H9 (cell line): Measurements from ENCODE around the gene GSG1L. TPM values are rescaled to one million over a fixed set of nuclear protein-coding genes. Genes with fewer than 3 reads are reported as not detected.

Source experiments
- DNase-seq: peaks from one replicate; pipeline ENCODE4 v3.0.0-alpha.2; 2017
- H2AFZ ChIP-seq: one replicate; pipeline ENCODE4 v1.6.1; 2013; ENCODE audit warnings: mild to moderate bottlenecking, low read length, control low read depth, moderate library complexity
- H2AK5ac ChIP-seq: 2 replicates; pipeline ENCODE4 v1.6.1; 2013; ENCODE audit warnings: low read length, control low read depth, mixed read lengths; ENCODE audit not compliant: insufficient read length
- H2BK120ac ChIP-seq: one replicate; pipeline ENCODE4 v1.6.1; 2013; ENCODE audit warnings: low read depth, mild to moderate bottlenecking, low read length, control low read depth, inconsistent platforms; ENCODE audit not compliant: poor library complexity, severe bottlenecking
- H2BK12ac ChIP-seq: 2 replicates; pipeline ENCODE4 v1.6.1; 2013; ENCODE audit warnings: low read length, control low read depth, mixed read lengths, low read depth; ENCODE audit not compliant: insufficient read length
- H2BK15ac ChIP-seq: 2 replicates; pipeline ENCODE4 v1.6.1; 2013; ENCODE audit warnings: low read depth, low read length, control low read depth
- H2BK20ac ChIP-seq: one replicate; pipeline ENCODE4 v1.6.1; 2013; ENCODE audit warnings: low read depth, mild to moderate bottlenecking, low read length, control low read depth, inconsistent platforms; ENCODE audit not compliant: poor library complexity, severe bottlenecking
- H2BK5ac ChIP-seq: 2 replicates; pipeline ENCODE4 v1.6.1; 2013; ENCODE audit warnings: low read length, control low read depth, mixed read lengths; ENCODE audit not compliant: insufficient read length
- H3K14ac ChIP-seq: 2 replicates; pipeline ENCODE4 v1.6.1; 2013; ENCODE audit warnings: low read length, control low read depth; ENCODE audit not compliant: insufficient read depth
- H3K18ac ChIP-seq: 2 replicates; pipeline ENCODE4 v1.6.1; 2013; ENCODE audit warnings: low read depth, mild to moderate bottlenecking, mixed read lengths, low read length, control low read depth; ENCODE audit not compliant: insufficient read length
- H3K23ac ChIP-seq: 2 replicates; pipeline ENCODE4 v1.6.1; 2013; ENCODE audit warnings: low read length, control low read depth, mixed read lengths, low read depth; ENCODE audit not compliant: insufficient read length
- H3K23me2 ChIP-seq: 2 replicates; pipeline ENCODE4 v1.6.1; 2013; ENCODE audit warnings: low read depth, mild to moderate bottlenecking, mixed read lengths, low read length, control low read depth; ENCODE audit not compliant: insufficient read length, poor library complexity, severe bottlenecking
- H3K27ac ChIP-seq: 2 replicates; pipeline ENCODE4 v1.5.1; 2013; ENCODE audit warnings: low read length, control low read depth, mixed read lengths, low read depth; ENCODE audit not compliant: insufficient read length
- H3K27me3 ChIP-seq: 2 replicates; pipeline ENCODE4 v1.6.1; 2013; ENCODE audit warnings: low read length, control low read depth, inconsistent platforms; ENCODE audit not compliant: insufficient read depth
- H3K4ac ChIP-seq: 2 replicates; pipeline ENCODE4 v1.6.1; 2013; ENCODE audit warnings: low read depth, mild to moderate bottlenecking, control low read depth, inconsistent platforms, low read length, moderate library complexity
- H3K4me1 ChIP-seq: 2 replicates; pipeline ENCODE4 v1.6.1; 2013; ENCODE audit warnings: low read length, control low read depth, inconsistent platforms; ENCODE audit not compliant: insufficient read depth
- H3K4me2 ChIP-seq: 2 replicates; pipeline ENCODE4 v1.6.1; 2013; ENCODE audit warnings: low read length, control low read depth, mixed read lengths; ENCODE audit not compliant: insufficient read length, insufficient read depth
- H3K56ac ChIP-seq: 2 replicates; pipeline ENCODE4 v1.6.1; 2013; ENCODE audit warnings: low read depth, mild to moderate bottlenecking, mixed read lengths, low read length, control low read depth; ENCODE audit not compliant: insufficient read length
- H3K79me1 ChIP-seq: 2 replicates; pipeline ENCODE4 v1.6.1; 2013; ENCODE audit warnings: low read depth, mild to moderate bottlenecking, moderate library complexity, low read length, control low read depth, inconsistent platforms; ENCODE audit not compliant: insufficient read depth, poor library complexity, severe bottlenecking
- H3K79me2 ChIP-seq: 2 replicates; pipeline ENCODE4 v1.6.1; 2013; ENCODE audit warnings: low read length, control low read depth, inconsistent platforms; ENCODE audit not compliant: insufficient read depth
- H3K9ac ChIP-seq: 2 replicates; pipeline ENCODE4 v1.6.1; 2013; ENCODE audit warnings: low read length, control low read depth, mixed read lengths; ENCODE audit not compliant: insufficient read length; ENCODE audit errors: extremely low read depth
- H3K9me3 ChIP-seq: one replicate; pipeline ENCODE4 v1.6.1; 2013; ENCODE audit warnings: low read depth, low read length, inconsistent platforms; ENCODE audit not compliant: control insufficient read depth
- H3T11ph ChIP-seq: one replicate; pipeline ENCODE4 v1.6.1; 2013; ENCODE audit warnings: mild to moderate bottlenecking, low read length, control low read depth, inconsistent platforms
- H4K20me1 ChIP-seq: one replicate; pipeline ENCODE4 v1.6.1; 2013; ENCODE audit not compliant: control insufficient read depth, insufficient read length, insufficient read depth
- H4K5ac ChIP-seq: 2 replicates; pipeline ENCODE4 v1.6.1; 2013; ENCODE audit warnings: low read depth, mild to moderate bottlenecking, mixed read lengths, low read length, control low read depth; ENCODE audit not compliant: insufficient read length
- H4K8ac ChIP-seq: replicated peaks from 2 replicates; pipeline ENCODE4 v1.6.1; 2013; ENCODE audit warnings: low read length, control low read depth, mixed read lengths, low read depth; ENCODE audit not compliant: insufficient read length
- H4K91ac ChIP-seq: 2 replicates; pipeline ENCODE4 v1.6.1; 2013; ENCODE audit warnings: low read depth, mild to moderate bottlenecking, moderate library complexity, mixed read lengths, low read length, control low read depth; ENCODE audit not compliant: insufficient read length
- H3K27ac Mint-ChIP-seq, 3 experiments: 2 replicates in 2 of 3; 3 replicates in 1 of 3; pipeline ENCODE4 v1.8.0; 2020 to 2021; ENCODE audit warnings: mixed read lengths in 3 of 3, mild to moderate bottlenecking in 1 of 3, moderate library complexity in 1 of 3
- H3K27me3 Mint-ChIP-seq: 2 replicates; pipeline ENCODE4 v1.8.0; 2021; ENCODE audit warnings: low read depth, mild to moderate bottlenecking, moderate library complexity, mixed read lengths
- H3K36me3 Mint-ChIP-seq, 3 experiments: 2 replicates in 2 of 3; 3 replicates in 1 of 3; pipeline ENCODE4 v1.8.0; 2020 to 2021; ENCODE audit warnings: low read depth in 3 of 3, mixed read lengths in 3 of 3; ENCODE audit not compliant: insufficient read depth in 1 of 3
- H3K4me1 Mint-ChIP-seq, 2 experiments: 2 replicates each; pipeline ENCODE4 v1.8.0; 2020; ENCODE audit warnings: mixed read lengths in 2 of 2
- H3K4me3 Mint-ChIP-seq, 2 experiments: 2 replicates in 1 of 2; 3 replicates in 1 of 2; pipeline ENCODE4 v1.8.0; 2020 to 2021; ENCODE audit warnings: mild to moderate bottlenecking in 2 of 2, mixed read lengths in 2 of 2, moderate library complexity in 1 of 2
- H3K9me3 Mint-ChIP-seq, 2 experiments: 2 replicates in 1 of 2; 3 replicates in 1 of 2; pipeline ENCODE4 v1.8.0; 2020; ENCODE audit warnings: mild to moderate bottlenecking in 2 of 2, mixed read lengths in 2 of 2, moderate library complexity in 1 of 2
- WGBS: extraction: QIAGEN DNeasy Blood & Tissue Kit; methylation state at CpG from one replicate; pipeline ENCODE4 v1.1.7; 2013; ENCODE audit warnings: missing lambda C conversion rate, low lambda C conversion rate, mixed read lengths; ENCODE audit not compliant: insufficient read length; ENCODE audit errors: extremely low coverage; 5-methylcytosine and 5-hydroxymethylcytosine counted together
- total RNA-seq: library from RNA; stranded (reverse); gene quantifications from 2 replicates; pipeline ENCODE4 v1.2.1, GENCODE V29; 2021
- TF ChIP-seq, protein P1 (sequence below): fragments of 200-600 bp; sonication (generic); conservative IDR thresholded peaks from 3 replicates; pipeline ENCODE4 v1.8.0; 2021; ENCODE audit warnings: antibody characterized with exemption, mild to moderate bottlenecking

GSG1L gene
- total RNA-seq, 1 experiment from 2014 or later = 0.35 TPM

DNA sequence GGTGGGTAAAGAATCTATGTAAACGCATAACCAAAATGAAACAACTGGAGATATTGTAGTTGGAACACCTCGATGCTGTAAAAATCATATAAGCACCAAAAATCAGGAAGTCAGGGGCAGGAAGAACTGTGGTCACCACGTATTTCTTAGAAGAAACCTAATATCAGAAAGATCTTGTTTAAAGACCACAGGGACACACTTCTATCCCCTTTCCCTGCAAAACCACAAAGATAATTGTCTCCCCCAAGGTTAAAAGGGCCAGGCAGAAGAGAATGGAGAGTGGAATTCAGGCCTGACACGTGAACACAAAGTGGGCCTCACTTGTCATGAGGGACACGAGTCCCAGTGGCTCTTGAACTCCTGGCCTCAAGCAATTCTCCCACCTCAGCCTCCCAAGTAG, 68.1 kb downstream of the GSG1L start:
- no peak overlapping the region for H3K4me3 Mint-ChIP-seq
- Histone ChIP-seq H2AK5ac (no peak overlapping the region), H3K9ac (no peak overlapping the region), H2BK15ac (no peak overlapping the region), H2AFZ (no peak overlapping the region), H4K5ac (no peak overlapping the region), H4K20me1 (no peaks in the 10 kb centered on the region), H3K9me3 (peaks cover 7% of the 10 kb centered on the region), H3K23me2 (no peaks in the 10 kb centered on the region), H3K23ac (no peak overlapping the region), H3K4me1 (no peaks in the 10 kb centered on the region), H3K79me2 (no peaks in the 10 kb centered on the region), H4K8ac (no peak overlapping the region), H3K4ac (no peak overlapping the region), H2BK5ac (no peak overlapping the region), H2BK20ac (no peak overlapping the region), H3T11ph (no peak overlapping the region), H3K18ac (no peak overlapping the region), H3K27me3 (no peaks in the 10 kb centered on the region), H2BK120ac (no peak overlapping the region), H3K27ac (no peak overlapping the region), H3K4me2 (no peak overlapping the region), H4K91ac (no peak overlapping the region), H2BK12ac (no peak overlapping the region), H3K56ac (no peak overlapping the region), H3K79me1 (no peaks in the 10 kb centered on the region), H3K14ac (no peak overlapping the region)
- no CpG with 5 or more reads among the region's 5 CpGs for WGBS
- DNase-seq = no peak
- peaks cover 4% of the 10 kb centered on the region for H3K27me3 Mint-ChIP-seq
- peaks cover 0 to 9% (median 6%) of the 10 kb centered on the region in 3 experiments; a peak in 4 of 7 replicates for H3K36me3 Mint-ChIP-seq
- H3K27ac Mint-ChIP-seq = no peak overlapping the region
- no peaks in the 10 kb centered on the region for H3K4me1 Mint-ChIP-seq
- TF ChIP-seq, protein P1, sequence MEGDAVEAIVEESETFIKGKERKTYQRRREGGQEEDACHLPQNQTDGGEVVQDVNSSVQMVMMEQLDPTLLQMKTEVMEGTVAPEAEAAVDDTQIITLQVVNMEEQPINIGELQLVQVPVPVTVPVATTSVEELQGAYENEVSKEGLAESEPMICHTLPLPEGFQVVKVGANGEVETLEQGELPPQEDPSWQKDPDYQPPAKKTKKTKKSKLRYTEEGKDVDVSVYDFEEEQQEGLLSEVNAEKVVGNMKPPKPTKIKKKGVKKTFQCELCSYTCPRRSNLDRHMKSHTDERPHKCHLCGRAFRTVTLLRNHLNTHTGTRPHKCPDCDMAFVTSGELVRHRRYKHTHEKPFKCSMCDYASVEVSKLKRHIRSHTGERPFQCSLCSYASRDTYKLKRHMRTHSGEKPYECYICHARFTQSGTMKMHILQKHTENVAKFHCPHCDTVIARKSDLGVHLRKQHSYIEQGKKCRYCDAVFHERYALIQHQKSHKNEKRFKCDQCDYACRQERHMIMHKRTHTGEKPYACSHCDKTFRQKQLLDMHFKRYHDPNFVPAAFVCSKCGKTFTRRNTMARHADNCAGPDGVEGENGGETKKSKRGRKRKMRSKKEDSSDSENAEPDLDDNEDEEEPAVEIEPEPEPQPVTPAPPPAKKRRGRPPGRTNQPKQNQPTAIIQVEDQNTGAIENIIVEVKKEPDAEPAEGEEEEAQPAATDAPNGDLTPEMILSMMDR = no peak
- H3K9me3 Mint-ChIP-seq = peaks cover 2 to 18% of the 10 kb centered on the region in 2 experiments; a peak in 4 of 5 replicates
